Lower leg skin (tissue), 4 donors: Measurements from ENCODE around the gene HPS6. TPM values are rescaled to one million over a fixed set of nuclear protein-coding genes. Genes with fewer than 3 reads are reported as not detected.

Experiments used
- DNase-seq, 2 donors: peaks; one replicate each; pipeline ENCODE4 v3.0.0-alpha.2; 2019; ENCODE audit warnings: low spot score in 2 of 2
- H3K4me3 ChIP-seq: fragments of 200-600 bp; sonication (generic); 2 replicates; pipeline ENCODE4 v1.5.1; 2017; ENCODE audit warnings: mild to moderate bottlenecking, low read depth; ENCODE audit not compliant: poor library complexity, severe bottlenecking
- POLR2A ChIP-seq, 2 donors: fragments of 450-650 bp; IDR thresholded peaks; one replicate each; pipeline ENCODE4 v1.6.1; 2016 to 2017; ENCODE audit warnings: antibody characterized with exemption in 2 of 2, mild to moderate bottlenecking in 1 of 2, moderate library complexity in 1 of 2
- WGBS, 2 donors: methylation state at CpG; one replicate each; pipeline ENCODE4 v1.1.5; 2018; 5-methylcytosine and 5-hydroxymethylcytosine counted together
- intact Hi-C: fragments of 100-400 bp; cut with DNase I; formaldehyde crosslinking; loops from one replicate; pipeline ENCODE4 v1.15.0; 2023; ENCODE audit warnings: low total_unique reads
- total RNA-seq, 4 donors: library from RNA; depleted of rRNA; stranded (reverse); fragments of >200 nt; gene quantifications; one replicate each; pipeline ENCODE4 v1.1.0, GENCODE V29; 2016
- TF ChIP-seq, protein P1 (sequence below), 3 donors: fragments of 450-650 bp; IDR thresholded peaks; one replicate each; pipeline ENCODE4 v1.5.1; 2016; ENCODE audit warnings: antibody characterized with exemption in 3 of 3, mild to moderate bottlenecking in 3 of 3, moderate library complexity in 2 of 3

Gene HPS6
- total RNA-seq, 4 donors from 2014 or later = 31.2 to 39.2 (median 35.4) TPM

DNA sequence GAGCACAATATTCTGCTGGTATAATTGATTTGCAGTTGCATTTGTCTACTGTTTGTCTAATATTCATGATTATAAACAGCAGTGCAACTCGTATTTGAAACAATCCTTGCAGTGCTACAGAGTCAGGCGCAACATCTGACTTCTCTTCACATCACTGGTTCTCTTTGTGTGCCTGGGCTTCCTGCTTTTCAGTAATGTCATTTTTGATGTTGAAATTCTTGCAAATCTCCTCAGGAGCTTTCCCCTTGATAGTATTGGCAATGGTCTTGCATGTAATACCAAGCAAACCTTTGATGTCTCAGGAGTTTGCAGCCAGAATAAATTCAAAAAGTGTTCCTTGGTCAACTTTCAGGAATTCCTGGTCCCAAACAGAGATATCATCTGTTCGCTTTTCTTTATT, 20.2 kb downstream of the HPS6 start:
- TF ChIP-seq POLR2A (IDR thresholded peaks at IDR 0.05) = no peak
- TF ChIP-seq, protein P1, sequence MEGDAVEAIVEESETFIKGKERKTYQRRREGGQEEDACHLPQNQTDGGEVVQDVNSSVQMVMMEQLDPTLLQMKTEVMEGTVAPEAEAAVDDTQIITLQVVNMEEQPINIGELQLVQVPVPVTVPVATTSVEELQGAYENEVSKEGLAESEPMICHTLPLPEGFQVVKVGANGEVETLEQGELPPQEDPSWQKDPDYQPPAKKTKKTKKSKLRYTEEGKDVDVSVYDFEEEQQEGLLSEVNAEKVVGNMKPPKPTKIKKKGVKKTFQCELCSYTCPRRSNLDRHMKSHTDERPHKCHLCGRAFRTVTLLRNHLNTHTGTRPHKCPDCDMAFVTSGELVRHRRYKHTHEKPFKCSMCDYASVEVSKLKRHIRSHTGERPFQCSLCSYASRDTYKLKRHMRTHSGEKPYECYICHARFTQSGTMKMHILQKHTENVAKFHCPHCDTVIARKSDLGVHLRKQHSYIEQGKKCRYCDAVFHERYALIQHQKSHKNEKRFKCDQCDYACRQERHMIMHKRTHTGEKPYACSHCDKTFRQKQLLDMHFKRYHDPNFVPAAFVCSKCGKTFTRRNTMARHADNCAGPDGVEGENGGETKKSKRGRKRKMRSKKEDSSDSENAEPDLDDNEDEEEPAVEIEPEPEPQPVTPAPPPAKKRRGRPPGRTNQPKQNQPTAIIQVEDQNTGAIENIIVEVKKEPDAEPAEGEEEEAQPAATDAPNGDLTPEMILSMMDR (IDR thresholded peaks at IDR 0.05) = no peak
- no peak overlapping the region for H3K4me3 ChIP-seq
- intact Hi-C loops = no loop called here
- no peak for DNase-seq
- 79 to 87% methylated on average over 3 of the region's 3 CpGs for WGBS, 2 donors

DNA sequence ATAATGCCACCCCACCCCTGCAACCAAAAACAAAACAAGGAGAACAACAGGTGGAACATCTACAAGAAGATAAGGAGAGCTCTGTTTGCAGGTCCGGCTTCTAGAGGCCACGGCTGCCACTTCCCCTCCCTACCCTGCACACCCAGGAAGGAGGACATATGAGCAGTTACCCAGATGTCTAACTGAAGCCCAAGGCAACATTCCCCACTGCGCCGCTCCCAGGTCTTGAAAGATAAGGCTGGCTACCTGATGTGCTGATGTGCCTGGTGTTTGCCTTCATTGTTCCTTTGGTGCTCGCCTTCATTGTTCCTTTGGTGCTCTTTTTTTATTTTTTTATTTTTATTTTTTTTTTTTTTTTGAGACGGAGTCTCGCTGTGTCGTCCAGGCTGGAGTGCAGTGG, 21.0 kb downstream of the HPS6 start:
- TF ChIP-seq, protein P1 (IDR thresholded peaks at IDR 0.05) = no peak
- TF ChIP-seq POLR2A (IDR thresholded peaks at IDR 0.05) = no peak
- intact Hi-C loops = no loop called here
- no peak for DNase-seq
- 96 to 97% methylated on average over 8 of the region's 8 CpGs for WGBS, 2 donors
- no peak overlapping the region for H3K4me3 ChIP-seq

- TF ChIP-seq POLR2A (IDR thresholded peaks at IDR 0.05) = no peak
- TF ChIP-seq, protein P1 (IDR thresholded peaks at IDR 0.05) = no peak
- H3K4me3 ChIP-seq = no peak overlapping the region
- 62 to 65% methylated on average over 2 of the region's 2 CpGs for WGBS, 2 donors
- no peak for DNase-seq
- intact Hi-C loops = no loop called here
Observed at GRCh38 chr10:102090772-102091171, 25.6 kb downstream of the HPS6 start.

DNA sequence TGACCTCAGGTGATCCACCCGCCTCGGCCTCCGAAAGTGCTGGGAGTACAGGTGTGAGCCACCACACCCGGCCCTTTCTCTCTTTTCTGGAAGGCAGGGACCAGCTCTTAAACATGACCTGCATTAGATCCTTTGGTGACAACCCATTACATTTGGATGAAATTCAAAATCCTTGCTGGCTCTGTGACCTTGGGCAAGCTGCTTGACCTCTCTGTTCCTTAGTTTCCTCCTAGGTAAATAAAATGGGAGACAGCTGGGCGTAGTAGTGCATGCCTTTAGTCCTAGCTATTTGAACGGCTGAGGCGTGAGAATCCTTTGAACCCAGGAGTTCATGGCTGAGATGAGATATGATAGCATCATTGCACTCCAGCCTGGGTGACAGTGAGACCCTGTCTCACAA, 31.3 kb downstream of the HPS6 start:
- DNase-seq = no peak
- WGBS, 2 donors = 96 to 99% methylated on average over 7 of the region's 7 CpGs
- H3K4me3 ChIP-seq = no peak overlapping the region
- intact Hi-C loops = no loop called here
- no peak for TF ChIP-seq POLR2A (IDR thresholded peaks at IDR 0.05)
- TF ChIP-seq, protein P1 (IDR thresholded peaks at IDR 0.05) = no peak

DNA sequence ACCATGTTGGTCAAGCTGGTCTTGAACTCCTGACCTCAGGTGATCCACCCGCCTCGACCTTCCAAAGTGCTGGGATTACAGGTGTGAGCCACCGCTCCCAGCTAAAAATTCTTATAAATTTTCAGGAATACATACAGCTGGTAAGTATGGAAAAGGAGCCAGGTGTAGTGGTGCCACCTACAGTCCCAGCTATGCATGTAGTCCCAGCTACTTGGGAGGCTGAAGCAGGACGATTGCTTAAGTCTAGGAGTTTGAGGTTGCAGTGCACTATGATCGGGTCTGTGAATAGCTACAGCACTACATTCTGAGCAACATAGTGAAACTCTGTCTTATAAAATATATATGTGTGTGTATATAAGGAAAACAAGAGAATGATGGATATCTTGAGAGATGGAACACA, 36.0 kb downstream of the HPS6 start:
- no peak for TF ChIP-seq POLR2A (IDR thresholded peaks at IDR 0.05)
- TF ChIP-seq, protein P1 (IDR thresholded peaks at IDR 0.05) = no peak
- intact Hi-C loops = no loop called here
- DNase-seq = no peak
- WGBS, 2 donors = 84 to 92% methylated on average over 5 of the region's 5 CpGs
- no peak overlapping the region for H3K4me3 ChIP-seq

DNA sequence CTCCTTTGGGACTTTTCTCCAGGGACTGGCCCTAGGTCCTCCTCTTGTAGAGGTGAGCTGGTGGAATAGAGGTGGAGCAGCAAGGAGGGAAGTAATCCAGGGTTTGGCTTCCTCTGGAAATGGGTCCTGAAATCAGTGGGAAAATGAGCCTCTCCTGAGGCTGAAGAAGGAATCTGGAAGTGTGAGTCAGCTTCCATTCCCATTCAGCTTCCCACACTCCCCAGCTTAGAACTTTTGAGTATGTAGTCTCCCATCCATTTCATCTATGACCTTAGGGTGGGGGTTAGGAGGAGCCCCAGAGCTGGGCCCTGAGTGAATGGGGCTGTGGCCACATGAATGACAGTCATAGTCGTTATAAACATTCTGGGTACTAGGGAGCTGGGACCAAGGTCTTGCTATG, 37.3 kb downstream of the HPS6 start:
- WGBS, 2 donors = 85 to 86% methylated on average over 1 of the region's 1 CpG
- TF ChIP-seq POLR2A (IDR thresholded peaks at IDR 0.05) = no peak
- TF ChIP-seq, protein P1 (IDR thresholded peaks at IDR 0.05) = no peak
- DNase-seq = no peak
- intact Hi-C loops = no loop called here
- no peak overlapping the region for H3K4me3 ChIP-seq
